Lung (tissue), 12 donors: ENCODE results near the gene DDX24. TPM values are rescaled to one million over a fixed set of nuclear protein-coding genes. Genes with fewer than 3 reads are reported as not detected.
A peak's percentile ranks its signal among the peaks of the same experiment; 100 is the strongest.

Source experiments
- ATAC-seq: fragments of 200-7000 bp; cut with Tn5 transposase; one replicate; pipeline ENCODE4 v1.9.1; 2020; ENCODE audit warnings: moderate number of reproducible peaks; ENCODE audit not compliant: insufficient read depth, low FRiP score
- DNase-seq, 3 donors: peaks; one replicate each; pipeline ENCODE4 v3.0.0-alpha.2; 2013 to 2017
- H3K27ac ChIP-seq, 2 donors: one replicate each; pipeline ENCODE4 v1.5.1; 2013; ENCODE audit warnings: mild to moderate bottlenecking in 2 of 2, moderate library complexity in 2 of 2, control low read depth in 1 of 2, inconsistent platforms in 1 of 2, low read depth in 1 of 2, low read length in 1 of 2
- H3K27me3 ChIP-seq, 3 donors: one replicate each; pipeline ENCODE4 v1.5.1; 2013; ENCODE audit warnings: low read length in 2 of 3; ENCODE audit not compliant: control insufficient read depth in 3 of 3, insufficient read depth in 3 of 3
- H3K36me3 ChIP-seq, 4 donors: one replicate each; pipeline ENCODE4 v1.5.1; 2013; ENCODE audit warnings: low read length in 4 of 4, mild to moderate bottlenecking in 1 of 4, moderate library complexity in 1 of 4; ENCODE audit not compliant: control insufficient read depth in 4 of 4, insufficient read depth in 4 of 4
- H3K4me1 ChIP-seq, 5 donors: one replicate each; pipeline ENCODE4 v1.5.1; 2013; ENCODE audit warnings: low read length in 5 of 5, mild to moderate bottlenecking in 2 of 5, moderate library complexity in 1 of 5; ENCODE audit not compliant: control insufficient read depth in 5 of 5, insufficient read depth in 5 of 5
- H3K4me3 ChIP-seq: one replicate; pipeline ENCODE4 v1.5.1; 2013; ENCODE audit warnings: mild to moderate bottlenecking, control low read depth, moderate library complexity
- H3K9ac ChIP-seq, 2 donors: one replicate each; pipeline ENCODE4 v1.5.1; 2013; ENCODE audit warnings: low read length in 2 of 2, control low read depth in 1 of 2; ENCODE audit not compliant: insufficient read depth in 1 of 2
- H3K9me3 ChIP-seq, 4 donors: one replicate each; pipeline ENCODE4 v1.5.1; 2013; ENCODE audit warnings: low read length in 3 of 4, mild to moderate bottlenecking in 1 of 4, moderate library complexity in 1 of 4; ENCODE audit not compliant: control insufficient read depth in 4 of 4, insufficient read depth in 3 of 4
- WGBS, 2 donors: extraction: QIAGEN DNeasy Blood & Tissue Kit; methylation state at CpG; one replicate each; pipeline ENCODE4 v1.1.7; 2013; 5-methylcytosine and 5-hydroxymethylcytosine counted together
- polyA plus RNA-seq, 2 donors: library from polyadenylated mRNA; stranded (reverse); fragments of 200-250 nt; gene quantifications; one replicate each; pipeline ENCODE4 v1.2.1, GENCODE V29; 2013
- total RNA-seq, 2 donors: library from RNA; depleted of rRNA in 1 of 2; stranded (reverse); fragments of >200 nt in 1 of 2; gene quantifications; one replicate each; pipeline ENCODE4 v1.2.1, GENCODE V29; 2014 to 2021
- TF ChIP-seq, protein P1 (sequence below): IDR thresholded peaks from 2 replicates; pipeline ENCODE4 v1.5.1; 2012; ENCODE audit warnings: mild to moderate bottlenecking; ENCODE audit errors: control extremely low read depth, extremely low read depth
- donor health status: control.
- donor health status: control.
- donor health status: Bipolar disorder and iron deficiency.
- donor health status: healthy.
- donor health status: DM: yes; HTN: yes; CAD: no.

The DDX24 gene
- total and polyA plus RNA-seq, 4 donors, result 78.4 to 138 (median 107) TPM

- Histone ChIP-seq H3K27me3 (no peaks in the 10 kb centered on the region), H3K27ac (peak overlapping the region; percentile 65 to 66), H3K9ac (no peak overlapping the region), H3K4me1 (peaks cover 0 to 23% (median 5%) of the 10 kb centered on the region in 5 donors), H3K9me3 (no peaks in the 10 kb centered on the region), H3K4me3 (no peak overlapping the region), H3K36me3 (no peaks in the 10 kb centered on the region)
- ATAC-seq, result no peak
- TF ChIP-seq, protein P1, sequence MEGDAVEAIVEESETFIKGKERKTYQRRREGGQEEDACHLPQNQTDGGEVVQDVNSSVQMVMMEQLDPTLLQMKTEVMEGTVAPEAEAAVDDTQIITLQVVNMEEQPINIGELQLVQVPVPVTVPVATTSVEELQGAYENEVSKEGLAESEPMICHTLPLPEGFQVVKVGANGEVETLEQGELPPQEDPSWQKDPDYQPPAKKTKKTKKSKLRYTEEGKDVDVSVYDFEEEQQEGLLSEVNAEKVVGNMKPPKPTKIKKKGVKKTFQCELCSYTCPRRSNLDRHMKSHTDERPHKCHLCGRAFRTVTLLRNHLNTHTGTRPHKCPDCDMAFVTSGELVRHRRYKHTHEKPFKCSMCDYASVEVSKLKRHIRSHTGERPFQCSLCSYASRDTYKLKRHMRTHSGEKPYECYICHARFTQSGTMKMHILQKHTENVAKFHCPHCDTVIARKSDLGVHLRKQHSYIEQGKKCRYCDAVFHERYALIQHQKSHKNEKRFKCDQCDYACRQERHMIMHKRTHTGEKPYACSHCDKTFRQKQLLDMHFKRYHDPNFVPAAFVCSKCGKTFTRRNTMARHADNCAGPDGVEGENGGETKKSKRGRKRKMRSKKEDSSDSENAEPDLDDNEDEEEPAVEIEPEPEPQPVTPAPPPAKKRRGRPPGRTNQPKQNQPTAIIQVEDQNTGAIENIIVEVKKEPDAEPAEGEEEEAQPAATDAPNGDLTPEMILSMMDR, result no peak
- 65 to 77% methylated on average over 7 of the region's 7 CpGs for WGBS, 2 donors
- no peak for DNase-seq
Measured at GRCh38 chr14:94113073-94113472, 32.1 kb upstream of the DDX24 start.

GRCh38 chr14:94112513-94113063 is 31.6 kb upstream of the DDX24 start:
- no peak overlapping the region for H3K9ac ChIP-seq

GRCh38 chr14:94111276-94112095 is 30.5 kb upstream of the DDX24 start:
- WGBS, 2 donors, result 71 to 74% methylated on average over 20 of the region's 20 CpGs
- peak overlapping the region; percentile 25 for H3K4me3 ChIP-seq
- H3K27ac ChIP-seq, result peak overlapping the region; percentile 72 to 85
- TF ChIP-seq, protein P1, result no peak
- ATAC-seq, result no peak
- H3K4me1 ChIP-seq, result peaks cover 0 to 23% (median 5%) of the 10 kb centered on the region in 5 donors
- no peak overlapping the region for H3K9ac ChIP-seq
- H3K9me3 ChIP-seq, result no peaks in the 10 kb centered on the region
- no peaks in the 10 kb centered on the region for H3K36me3 ChIP-seq
- H3K27me3 ChIP-seq, result no peaks in the 10 kb centered on the region
- DNase-seq, result no peak

More at GRCh38 chr14:94112513-94113063, 31.6 kb upstream of the DDX24 start:
- Histone ChIP-seq H3K4me1 (peaks cover 0 to 23% (median 5%) of the 10 kb centered on the region in 5 donors), H3K27ac (peak overlapping the region; percentile 21 to 65), H3K9me3 (no peaks in the 10 kb centered on the region), H3K27me3 (no peaks in the 10 kb centered on the region), H3K36me3 (no peaks in the 10 kb centered on the region), H3K4me3 (peak overlapping the region; percentile 11)
- 69 to 86% methylated on average over 6 of the region's 6 CpGs for WGBS, 2 donors
- ATAC-seq (no peak), DNase-seq (no peak)
- TF ChIP-seq, protein P1, result no peak
